GM12878 (cell line): ENCODE results near the gene TOP1. TPM values are rescaled to one million over a fixed set of nuclear protein-coding genes. Genes with fewer than 3 reads are reported as not detected.

Source experiments
- ATAC-seq: fragments of 200-7000 bp; cut with Tn5 transposase; 3 replicates; pipeline ENCODE4 v1.9.1; 2020; ENCODE audit warnings: mild to moderate bottlenecking, moderate library complexity
- BruUV-seq: library from RNA; stranded (reverse); fragments of 400-500 nt; replicated peaks from 2 replicates; lab custom pipeline; 2021; lab: Mats Ljungman, UMichigan
- CTCF ChIA-PET: fragments of 300-600 bp; sonication (Branson Sonifier 250); formaldehyde crosslinking; extraction: SDS; loops from one replicate; lab custom pipeline; 2021; ENCODE audit warnings: inconsistent platforms; lab: Yijun Ruan, JAX
- POLR2A ChIA-PET: fragments of 350-600 bp; formaldehyde crosslinking; extraction: SDS; loops from one replicate; lab custom pipeline; 2021; ENCODE audit warnings: inconsistent platforms; lab: Charles Lee
- RAD21 ChIA-PET: fragments of 300-600 bp; sonication (Branson Sonifier 250); formaldehyde crosslinking; loops from one replicate; lab custom pipeline; 2023; ENCODE audit warnings: antibody characterized with exemption; ENCODE audit not compliant: unreplicated experiment; lab: Charles Lee
- SMC1A ChIA-PET: fragments of 300-600 bp; sonication (Branson Sonifier 250); formaldehyde crosslinking; loops from one replicate; lab custom pipeline; 2023; ENCODE audit not compliant: unreplicated experiment, uncharacterized antibody; lab: Charles Lee
- DNase-seq: peaks from one replicate; pipeline ENCODE4 v3.0.0-alpha.2; 2011; ENCODE audit warnings: low read depth, low spot score
- FAIRE-seq: peaks from 3 replicates; lab custom pipeline; 2011; peaks lifted over from hg19 to GRCh38; lab: Jason Lieb, UNC
- H2AFZ ChIP-seq: 2 replicates; pipeline ENCODE4 v1.6.0; 2011; ENCODE audit warnings: low read depth, low read length, control low read depth; ENCODE audit not compliant: control insufficient read depth
- H3K27ac ChIP-seq: 2 replicates; pipeline ENCODE4 v1.5.1; 2011; ENCODE audit warnings: control low read depth; ENCODE audit not compliant: control insufficient read depth, insufficient read depth
- H3K27me3 ChIP-seq, 2 experiments: replicated peaks in 1 of 2; 2 replicates each; pipeline versions ENCODE4 v1.6.0 to v1.6.1; 2011; ENCODE audit warnings: low read length in 1 of 2; ENCODE audit not compliant: control insufficient read depth in 2 of 2, insufficient read depth in 2 of 2
- H3K36me3 ChIP-seq, 2 experiments: 2 replicates each; pipeline ENCODE4 v1.5.1; 2011; ENCODE audit warnings: low read length in 1 of 2; ENCODE audit not compliant: control insufficient read depth in 2 of 2, insufficient read depth in 2 of 2
- H3K4me1 ChIP-seq: 2 replicates; pipeline ENCODE4 v1.6.1; 2011; ENCODE audit warnings: mild to moderate bottlenecking, low read length, moderate library complexity, mixed read lengths; ENCODE audit not compliant: control insufficient read depth, insufficient read depth
- H3K4me2 ChIP-seq: 2 replicates; pipeline ENCODE4 v1.6.0; 2011; ENCODE audit warnings: control low read depth; ENCODE audit not compliant: control insufficient read depth, insufficient read depth
- H3K4me3 ChIP-seq: fragments of 200-600 bp; sonication (generic); 2 replicates; pipeline ENCODE4 v1.5.1; 2016
- H3K79me2 ChIP-seq: 2 replicates; pipeline ENCODE4 v1.6.0; 2011; ENCODE audit warnings: low read length; ENCODE audit not compliant: control insufficient read depth, insufficient read depth
- H3K9ac ChIP-seq: 2 replicates; pipeline ENCODE4 v1.8.0; 2011; ENCODE audit warnings: low read length, control low read depth, mixed read lengths; ENCODE audit not compliant: control insufficient read depth, insufficient read depth
- H3K9me3 ChIP-seq: replicated peaks from 3 replicates; pipeline ENCODE4 v1.5.1; 2011; ENCODE audit warnings: mild to moderate bottlenecking, low read length; ENCODE audit not compliant: control insufficient read depth, insufficient read depth
- H4K20me1 ChIP-seq: 2 replicates; pipeline ENCODE4 v1.6.0; 2011; ENCODE audit not compliant: control insufficient read depth, insufficient read depth
- ASH2L ChIP-seq: fragments of 300-600, 200-600 bp; sonication (generic); IDR thresholded peaks from 2 replicates; pipeline ENCODE4 v1.6.1; 2017; ENCODE audit warnings: low read depth, mild to moderate bottlenecking, borderline replicate concordance
- ATF7 ChIP-seq: fragments of 450-650 bp; IDR thresholded peaks from 2 replicates; pipeline ENCODE4 v1.6.1; 2016; ENCODE audit warnings: low read depth, mild to moderate bottlenecking
- CHD4 ChIP-seq: fragments of 200-600 bp; sonication (generic); IDR thresholded peaks from 2 replicates; pipeline ENCODE4 v1.6.1; 2016; ENCODE audit warnings: mild to moderate bottlenecking
- FOXK2 ChIP-seq: fragments of 450-650 bp; IDR thresholded peaks from 2 replicates; pipeline ENCODE4 v1.6.1; 2017; ENCODE audit warnings: mild to moderate bottlenecking, moderate library complexity
- HDAC2 ChIP-seq: fragments of 200-600 bp; sonication (generic); IDR thresholded peaks from 2 replicates; pipeline ENCODE4 v1.6.1; 2017
- HDAC6 ChIP-seq: fragments of 200-600 bp; sonication (generic); IDR thresholded peaks from one replicate; pipeline ENCODE4 v1.8.0; 2017; ENCODE audit warnings: antibody characterized with exemption; ENCODE audit not compliant: unreplicated experiment
- NR2F1 ChIP-seq: fragments of 450-650 bp; conservative IDR thresholded peaks from 2 replicates; pipeline ENCODE4 v1.6.1; 2017; ENCODE audit warnings: mild to moderate bottlenecking
- RB1 ChIP-seq: fragments of 450-650 bp; formaldehyde crosslinking; IDR thresholded peaks from 2 replicates; pipeline ENCODE4 v1.6.1; 2017; ENCODE audit warnings: mild to moderate bottlenecking, borderline replicate concordance
- SREBF1 ChIP-seq: IDR thresholded peaks from 2 replicates; pipeline ENCODE4 v1.6.1; 2012; ENCODE audit warnings: mild to moderate bottlenecking, low read length
- SREBF2 ChIP-seq: IDR thresholded peaks from 2 replicates; pipeline ENCODE4 v1.6.1; 2012; ENCODE audit warnings: mild to moderate bottlenecking, low read length
- STAT3 ChIP-seq: IDR thresholded peaks from 2 replicates; pipeline ENCODE4 v1.6.1; 2011; ENCODE audit warnings: low read depth, low read length, improper control_type of control experiment
- ZBTB33 ChIP-seq: fragments of 450-650 bp; IDR thresholded peaks from 2 replicates; pipeline ENCODE4 v1.6.1; 2017; ENCODE audit warnings: mild to moderate bottlenecking
- WGBS: methylation state at CpG from one replicate; pipeline ENCODE4 v1.1.6; 2016; ENCODE audit warnings: low lambda C conversion rate; ENCODE audit not compliant: insufficient replicate concordance, insufficient coverage; ENCODE audit errors: missing lambda C conversion rate; 5-methylcytosine and 5-hydroxymethylcytosine counted together
- in situ Hi-C: fragments of 300-500 bp; cut with MboI; formaldehyde crosslinking; loops from 9 replicates; pipeline ENCODE4 v1.14.3; 2018; ENCODE audit warnings: mixed read lengths
- intact Hi-C: fragments of 100-400 bp; cut with micrococcal nuclease; formaldehyde crosslinking; loops from one replicate; pipeline ENCODE4 v1.14.2; 2022; ENCODE audit not compliant: unreplicated experiment
- polyA plus RNA-seq, 11 experiments: library from polyadenylated mRNA; depleted of rRNA in 4 of 11; unstranded in 6 of 11; stranded (reverse) in 5 of 11; fragments of >200 nt; fragmentation: Nextera tagmentation in 4 of 11; fragmentation: Illumina TruSeq in 1 of 11; extraction: Ambion mirVana in 4 of 11; extraction: Trizol in 1 of 11; gene quantifications; 1 replicate in 1 of 11; 2 replicates in 10 of 11; pipeline versions ENCODE4 v1.2.1 to v1.2.3, GENCODE V29; 2011 to 2016; ENCODE audit warnings: inconsistent platforms in 2 of 11, missing spikeins in 2 of 11, low read depth in 1 of 11
- total RNA-seq, 4 experiments: library from RNA; depleted of rRNA in 3 of 4; stranded (reverse); fragments of >200 nt in 3 of 4; fragmentation: Illumina TruSeq in 1 of 4; extraction: Trizol in 1 of 4; gene quantifications; 2 replicates each; pipeline versions ENCODE4 v1.2.1 to v1.2.3, GENCODE V29; 2013 to 2021
- TF ChIP-seq, protein P1 (sequence below): fragments of 450-650 bp; formaldehyde crosslinking; IDR thresholded peaks from 2 replicates; pipeline ENCODE4 v1.4.0; 2022; ENCODE audit warnings: mild to moderate bottlenecking, moderate library complexity
- TF ChIP-seq, protein P2 (sequence below): fragments of 450-650 bp; IDR thresholded peaks from 2 replicates; pipeline ENCODE4 v1.6.1; 2016; ENCODE audit warnings: mild to moderate bottlenecking
- TF ChIP-seq, protein P3 (sequence below): IDR thresholded peaks from 2 replicates; pipeline ENCODE4 v1.6.1; 2011; ENCODE audit warnings: low read depth, mild to moderate bottlenecking, low read length, moderate library complexity, borderline replicate concordance; ENCODE audit errors: extremely low read depth

The TOP1 gene
- total and polyA plus RNA-seq, 10 of the 15 experiments (the other 5 are each of a cell fraction or from before 2014, with no cell fraction given): 21.5 to 128 (median 47.3) TPM

GRCh38 chr20:41040855-41041254, 12.2 kb downstream of the TOP1 start:
- Histone ChIP-seq H3K36me3 (peaks cover 0 to 10% of the 10 kb centered on the region in 2 experiments; a peak in 2 of 4 replicates), H3K4me2 (no peak overlapping the region), H3K9me3 (no peaks in the 10 kb centered on the region), H3K27ac (no peak overlapping the region), H3K9ac (no peak overlapping the region), H3K4me1 (peaks cover 2% of the 10 kb centered on the region; the same call in 1 of the 2 replicates), H3K4me3 (no peak overlapping the region), H4K20me1 (no peaks in the 10 kb centered on the region), H2AFZ (no peak overlapping the region), H3K79me2 (peaks cover 91% of the 10 kb centered on the region), H3K27me3 (no peaks in the 10 kb centered on the region)
- SMC1A ChIA-PET: interaction anchor here (0.6 to 16.6 kb wide), 7 partner anchors 9 to 828 kb away, joined by 4 to 456 read pairs (median 21); no protein-coding TSS in a partner anchor
- BruUV-seq: no TSS peak
- RAD21 ChIA-PET: interaction anchor here (0.7 to 27.8 kb wide), 7 partner anchors 8 to 197 kb away, joined by 3 to 696 read pairs (median 3); no protein-coding TSS in a partner anchor
- POLR2A ChIA-PET: interaction anchor here (0.5 to 13.6 kb wide), 7 partner anchors 8 to 74 kb away, joined by 3 to 214 read pairs (median 6); partner anchors contain the start of gene TOP1
- intact Hi-C loops: no loop called here
- in situ Hi-C loops: no loop called here
- ATAC-seq (no peak), DNase-seq (no peak), FAIRE-seq (no peak)
- TF ChIP-seq NR2F1: no peak
- no peak for TF ChIP-seq STAT3
- TF ChIP-seq RB1: no peak
- no peak for TF ChIP-seq ZBTB33
- TF ChIP-seq, protein P1, sequence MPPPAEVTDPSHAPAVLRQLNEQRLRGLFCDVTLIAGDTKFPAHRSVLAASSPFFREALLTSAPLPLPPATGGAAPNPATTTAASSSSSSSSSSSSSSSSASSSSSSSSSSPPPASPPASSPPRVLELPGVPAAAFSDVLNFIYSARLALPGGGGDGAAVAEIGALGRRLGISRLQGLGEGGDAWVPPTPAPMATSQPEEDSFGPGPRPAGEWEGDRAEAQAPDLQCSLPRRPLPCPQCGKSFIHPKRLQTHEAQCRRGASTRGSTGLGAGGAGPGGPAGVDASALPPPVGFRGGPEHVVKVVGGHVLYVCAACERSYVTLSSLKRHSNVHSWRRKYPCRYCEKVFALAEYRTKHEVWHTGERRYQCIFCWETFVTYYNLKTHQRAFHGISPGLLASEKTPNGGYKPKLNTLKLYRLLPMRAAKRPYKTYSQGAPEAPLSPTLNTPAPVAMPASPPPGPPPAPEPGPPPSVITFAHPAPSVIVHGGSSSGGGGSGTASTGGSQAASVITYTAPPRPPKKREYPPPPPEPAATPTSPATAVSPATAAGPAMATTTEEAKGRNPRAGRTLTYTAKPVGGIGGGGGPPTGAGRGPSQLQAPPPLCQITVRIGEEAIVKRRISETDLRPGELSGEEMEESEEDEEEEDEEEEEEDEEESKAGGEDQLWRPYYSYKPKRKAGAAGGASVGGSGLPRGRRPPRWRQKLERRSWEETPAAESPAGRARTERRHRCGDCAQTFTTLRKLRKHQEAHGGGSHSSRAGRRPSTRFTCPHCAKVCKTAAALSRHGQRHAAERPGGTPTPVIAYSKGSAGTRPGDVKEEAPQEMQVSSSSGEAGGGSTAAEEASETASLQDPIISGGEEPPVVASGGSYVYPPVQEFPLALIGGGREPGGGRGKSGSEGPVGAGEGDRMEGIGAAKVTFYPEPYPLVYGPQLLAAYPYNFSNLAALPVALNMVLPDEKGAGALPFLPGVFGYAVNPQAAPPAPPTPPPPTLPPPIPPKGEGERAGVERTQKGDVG (CRISPR knock-in tag): no peak
- TF ChIP-seq ATF7: no peak
- no peak for TF ChIP-seq HDAC2
- no peak for TF ChIP-seq FOXK2
- no peak for TF ChIP-seq CHD4
- TF ChIP-seq, protein P2, sequence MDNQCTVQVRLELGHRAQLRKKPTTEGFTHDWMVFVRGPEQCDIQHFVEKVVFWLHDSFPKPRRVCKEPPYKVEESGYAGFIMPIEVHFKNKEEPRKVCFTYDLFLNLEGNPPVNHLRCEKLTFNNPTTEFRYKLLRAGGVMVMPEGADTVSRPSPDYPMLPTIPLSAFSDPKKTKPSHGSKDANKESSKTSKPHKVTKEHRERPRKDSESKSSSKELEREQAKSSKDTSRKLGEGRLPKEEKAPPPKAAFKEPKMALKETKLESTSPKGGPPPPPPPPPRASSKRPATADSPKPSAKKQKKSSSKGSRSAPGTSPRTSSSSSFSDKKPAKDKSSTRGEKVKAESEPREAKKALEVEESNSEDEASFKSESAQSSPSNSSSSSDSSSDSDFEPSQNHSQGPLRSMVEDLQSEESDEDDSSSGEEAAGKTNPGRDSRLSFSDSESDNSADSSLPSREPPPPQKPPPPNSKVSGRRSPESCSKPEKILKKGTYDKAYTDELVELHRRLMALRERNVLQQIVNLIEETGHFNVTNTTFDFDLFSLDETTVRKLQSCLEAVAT: no peak
- TF ChIP-seq, protein P3, sequence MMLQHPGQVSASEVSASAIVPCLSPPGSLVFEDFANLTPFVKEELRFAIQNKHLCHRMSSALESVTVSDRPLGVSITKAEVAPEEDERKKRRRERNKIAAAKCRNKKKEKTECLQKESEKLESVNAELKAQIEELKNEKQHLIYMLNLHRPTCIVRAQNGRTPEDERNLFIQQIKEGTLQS: no peak
- no peak for TF ChIP-seq HDAC6
- no peak for TF ChIP-seq ASH2L
- TF ChIP-seq SREBF1: no peak
- TF ChIP-seq SREBF2: no peak
- CTCF ChIA-PET: interaction anchor here (0.6 to 24.4 kb wide), 6 partner anchors 8 to 72 kb away, joined by 3 to 510 read pairs (median 31); no protein-coding TSS in a partner anchor
- WGBS: 86% methylated on average over 1 of the region's 1 CpG
